A204.1 (cell line): ENCODE data around the gene MYO5B.

Experiments used
- FAIRE-seq: peaks from 2 replicates; lab custom pipeline; 2012; peaks lifted over from hg19 to GRCh38; lab: Jason Lieb, UNC

Gene MYO5B

DNA sequence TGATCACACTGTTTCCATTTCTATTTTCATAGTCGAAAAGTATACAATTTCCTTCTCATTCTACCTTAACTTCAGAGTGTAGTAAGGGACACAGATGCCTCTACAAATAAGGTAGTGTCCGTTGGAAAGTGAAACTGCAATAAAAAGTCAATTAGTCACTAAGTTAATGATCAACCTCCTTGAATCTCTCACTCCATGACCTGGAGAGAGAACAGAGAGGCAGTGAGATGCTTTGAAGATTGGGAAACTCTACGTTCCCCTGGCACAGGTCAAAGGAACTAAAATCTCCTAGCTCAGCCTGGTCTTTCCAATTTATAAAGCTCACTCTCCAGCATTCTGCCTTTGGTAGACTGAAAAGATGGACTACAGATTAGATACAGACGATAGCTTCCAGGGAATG lies 227.8 kb downstream of the MYO5B start:
- no peak for FAIRE-seq

DNA sequence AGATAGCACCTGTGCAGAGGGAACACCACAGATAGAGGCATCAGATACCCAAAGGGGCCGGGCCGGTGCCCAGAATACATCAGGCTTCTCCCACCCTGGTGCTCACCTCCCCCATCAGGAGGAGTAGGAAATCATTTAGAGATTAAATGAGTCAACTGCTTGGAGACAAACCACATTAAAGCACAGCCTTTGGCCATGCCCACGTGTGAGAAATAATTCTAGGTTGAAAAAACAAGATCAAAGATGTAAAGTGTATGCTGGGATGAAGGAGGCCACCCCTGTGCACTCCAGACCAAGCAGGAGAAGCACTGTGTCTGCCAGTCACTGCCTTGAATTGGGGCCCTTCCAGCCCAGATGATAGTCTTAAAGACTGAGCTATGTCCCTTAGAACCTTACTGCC lies 228.9 kb downstream of the MYO5B start:
- FAIRE-seq: no peak

DNA sequence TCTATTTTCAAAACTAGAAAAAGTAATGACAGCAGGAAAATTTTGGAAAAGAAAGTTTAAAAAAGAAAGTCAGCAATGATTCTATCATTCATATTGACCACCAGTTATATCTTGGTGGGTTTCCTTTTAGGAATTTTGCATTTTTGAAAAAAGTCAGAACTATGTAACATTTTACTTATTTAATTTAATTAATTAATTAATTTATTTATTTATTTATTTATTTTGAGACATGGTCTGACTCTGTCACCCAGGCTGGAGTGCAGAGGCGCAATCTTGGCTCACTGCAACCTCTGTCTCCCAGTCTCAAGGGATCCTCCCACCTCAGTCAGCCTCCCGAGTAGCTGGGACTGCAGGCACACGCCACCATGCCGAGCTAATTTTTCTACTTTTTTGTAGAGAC lies 231.7 kb downstream of the MYO5B start:
- no peak for FAIRE-seq

- FAIRE-seq: no peak
Observed at GRCh38 chr18:49961271-49961670, 233.7 kb downstream of the MYO5B start.

DNA sequence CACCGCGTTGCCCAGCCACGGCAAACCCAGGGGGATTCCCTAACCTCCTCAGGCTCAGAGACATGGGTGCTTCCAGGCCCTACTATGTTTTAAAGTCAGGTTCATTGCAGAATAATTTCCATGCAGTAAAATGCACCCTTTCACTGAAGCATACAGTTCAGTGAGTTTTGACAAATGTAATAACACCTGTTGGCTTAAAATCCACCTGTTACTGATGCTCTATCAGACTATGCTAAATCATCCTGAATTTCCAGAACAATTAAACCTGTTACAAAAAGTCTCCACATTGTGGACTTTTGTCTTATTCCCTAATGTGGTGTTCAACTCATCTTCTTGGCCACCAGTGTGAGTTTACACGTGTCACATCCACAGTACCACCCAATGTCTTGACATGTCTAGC lies 234.6 kb downstream of the MYO5B start:
- no peak for FAIRE-seq

GRCh38 chr18:49959176-49959575 lies 235.8 kb downstream of the MYO5B start:
- FAIRE-seq: no peak

DNA sequence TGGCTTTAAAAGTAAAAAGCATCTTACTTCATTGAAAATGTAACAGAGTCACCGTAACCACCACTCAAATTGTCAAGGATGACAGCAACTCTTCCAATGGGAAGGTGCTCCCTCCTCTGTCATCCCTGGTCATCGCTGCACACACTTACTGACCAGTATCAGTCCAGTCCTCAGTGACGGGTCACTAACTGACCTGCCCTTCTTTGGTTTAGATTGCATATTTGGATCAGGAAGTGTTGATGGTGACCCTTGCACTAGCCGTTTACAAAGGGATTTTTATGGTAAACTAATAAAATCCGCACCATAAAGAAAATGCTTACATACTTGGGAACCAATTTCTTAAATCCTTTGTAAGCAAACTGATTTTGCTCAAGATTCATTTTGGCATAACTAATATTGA lies 239.7 kb downstream of the MYO5B start:
- no peak for FAIRE-seq

- no peak for FAIRE-seq
Observed at GRCh38 chr18:49953391-49953790, 241.6 kb downstream of the MYO5B start.

- FAIRE-seq: no peak
Observed at GRCh38 chr18:49949951-49950395, 245.0 kb downstream of the MYO5B start.

DNA sequence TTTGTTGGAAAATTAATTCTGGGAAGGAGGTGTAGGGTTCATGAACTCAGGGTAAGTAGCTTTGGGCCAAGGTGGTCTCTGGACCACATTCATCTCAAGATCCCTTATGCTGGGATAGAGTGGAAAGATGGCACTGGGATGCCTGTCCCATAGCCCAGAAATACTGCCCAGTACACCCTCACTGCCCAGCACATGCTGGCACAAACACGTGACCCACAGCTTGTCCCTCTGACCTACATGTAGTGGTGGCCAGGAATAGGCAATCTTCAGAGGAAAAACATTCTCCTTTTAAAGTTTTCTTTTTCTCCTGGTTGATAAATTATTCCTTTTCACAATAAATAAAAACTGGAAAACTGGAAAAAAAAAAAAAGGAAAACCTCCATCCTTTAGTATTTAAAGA lies 246.0 kb downstream of the MYO5B start:
- no peak for FAIRE-seq

DNA sequence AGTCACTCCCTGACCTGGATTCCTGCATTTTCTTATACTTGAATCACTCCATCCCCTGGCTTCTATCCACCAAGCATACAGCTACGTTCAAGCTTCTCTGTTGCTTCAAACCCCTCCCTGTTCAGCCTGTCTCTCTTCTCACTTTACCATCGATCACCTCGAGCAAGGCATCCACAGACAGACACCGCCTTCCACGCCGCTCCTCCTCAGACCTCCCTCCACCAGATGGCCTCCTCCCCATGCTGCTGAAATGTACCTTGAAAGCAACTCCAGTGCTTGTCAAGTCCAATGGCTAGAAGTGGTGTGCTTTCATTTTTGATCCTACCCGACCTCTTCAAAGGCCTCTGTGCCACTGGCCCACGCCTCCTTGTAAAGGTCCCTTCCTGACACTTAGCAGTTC lies 250.3 kb downstream of the MYO5B start:
- FAIRE-seq: no peak

- no peak for FAIRE-seq
Observed at GRCh38 chr18:49936821-49937220, 258.1 kb downstream of the MYO5B start.

- FAIRE-seq: no peak
Observed at GRCh38 chr18:49935215-49935614, 259.7 kb downstream of the MYO5B start.

DNA sequence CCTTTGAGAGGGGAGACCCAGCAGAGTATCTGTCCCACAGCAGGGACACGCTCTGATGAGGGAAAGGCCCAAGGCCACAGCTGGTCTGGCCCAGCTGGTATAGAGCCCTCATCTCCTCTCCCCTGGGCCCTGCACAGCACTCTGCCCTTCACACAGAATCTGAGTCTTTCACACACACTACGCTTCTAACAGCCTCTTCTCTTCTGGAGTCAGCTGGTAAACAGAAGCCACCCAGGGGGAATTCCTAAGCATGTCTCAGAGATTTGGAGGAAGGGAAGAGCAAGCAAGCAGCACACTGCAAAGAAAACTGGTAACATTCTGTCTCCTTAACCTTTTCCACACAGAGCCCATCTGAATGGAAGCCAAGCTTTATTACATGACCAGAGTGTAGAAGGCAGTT lies 260.5 kb downstream of the MYO5B start:
- FAIRE-seq: no peak

DNA sequence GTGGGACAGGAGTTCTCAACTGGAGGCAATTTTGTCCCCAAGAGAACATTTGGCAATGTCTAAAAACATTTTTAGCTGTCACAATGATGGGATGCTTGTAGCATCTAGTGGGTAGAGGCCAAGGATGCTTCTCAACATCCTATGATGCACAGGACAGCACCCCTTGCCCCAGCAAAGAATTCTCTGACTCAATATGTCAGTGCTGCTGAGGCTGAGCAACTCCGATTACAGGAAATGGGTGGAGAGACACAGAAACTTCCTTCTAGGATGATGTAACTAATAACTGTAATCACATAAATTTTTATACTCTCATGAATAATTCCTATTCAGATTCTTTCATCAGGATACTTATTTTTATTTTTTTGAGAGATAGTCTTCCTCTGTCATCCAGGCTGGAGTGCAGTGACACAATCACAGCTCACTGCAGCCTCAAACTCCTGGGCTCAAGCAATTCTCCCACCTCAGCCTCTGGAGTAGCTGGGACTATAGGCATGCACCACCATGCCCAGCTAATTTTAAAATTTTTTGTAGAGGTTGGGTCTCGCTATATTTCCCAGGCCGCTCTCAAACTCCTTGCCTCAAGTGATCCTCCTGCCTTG lies 261.3 kb downstream of the MYO5B start:
- FAIRE-seq: no peak

DNA sequence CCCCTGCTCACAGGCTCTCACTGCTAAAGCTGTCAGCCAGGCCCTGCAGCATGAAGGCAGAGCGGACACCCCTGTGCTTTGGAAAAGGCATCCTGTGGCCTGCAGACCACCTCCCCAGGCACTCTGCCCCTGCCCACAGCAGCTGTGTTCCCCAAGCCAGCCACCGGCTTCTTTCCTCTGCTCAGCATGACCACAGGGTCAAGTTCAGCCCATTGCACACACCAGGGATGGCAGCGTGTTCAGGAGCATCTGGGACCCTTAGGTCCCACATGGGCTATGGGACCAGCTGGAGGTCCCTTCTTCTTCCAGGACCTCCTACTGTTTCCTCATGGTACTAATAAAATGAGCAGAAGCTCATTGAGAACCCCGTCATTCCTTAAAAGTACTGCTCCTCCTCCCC lies 263.2 kb downstream of the MYO5B start:
- FAIRE-seq: no peak

DNA sequence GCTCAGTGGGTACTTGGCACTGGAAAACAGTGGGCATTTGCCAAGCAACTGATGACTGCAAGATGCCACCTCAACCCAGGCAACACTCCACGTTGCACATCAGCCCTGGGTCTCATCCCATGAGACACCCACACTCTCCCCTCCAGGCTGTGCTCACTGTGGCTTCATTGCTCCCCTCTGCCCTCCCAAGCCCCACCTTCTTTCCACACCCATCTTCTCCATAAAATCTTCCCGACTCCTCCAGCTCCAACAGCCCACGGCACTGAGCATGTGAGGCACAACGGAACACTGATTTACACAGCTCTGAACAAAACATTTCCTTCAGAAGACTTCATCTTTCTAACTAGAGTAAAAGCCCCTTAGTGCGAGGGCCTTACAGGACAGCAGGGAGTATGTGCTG lies 263.8 kb downstream of the MYO5B start:
- FAIRE-seq: no peak

DNA sequence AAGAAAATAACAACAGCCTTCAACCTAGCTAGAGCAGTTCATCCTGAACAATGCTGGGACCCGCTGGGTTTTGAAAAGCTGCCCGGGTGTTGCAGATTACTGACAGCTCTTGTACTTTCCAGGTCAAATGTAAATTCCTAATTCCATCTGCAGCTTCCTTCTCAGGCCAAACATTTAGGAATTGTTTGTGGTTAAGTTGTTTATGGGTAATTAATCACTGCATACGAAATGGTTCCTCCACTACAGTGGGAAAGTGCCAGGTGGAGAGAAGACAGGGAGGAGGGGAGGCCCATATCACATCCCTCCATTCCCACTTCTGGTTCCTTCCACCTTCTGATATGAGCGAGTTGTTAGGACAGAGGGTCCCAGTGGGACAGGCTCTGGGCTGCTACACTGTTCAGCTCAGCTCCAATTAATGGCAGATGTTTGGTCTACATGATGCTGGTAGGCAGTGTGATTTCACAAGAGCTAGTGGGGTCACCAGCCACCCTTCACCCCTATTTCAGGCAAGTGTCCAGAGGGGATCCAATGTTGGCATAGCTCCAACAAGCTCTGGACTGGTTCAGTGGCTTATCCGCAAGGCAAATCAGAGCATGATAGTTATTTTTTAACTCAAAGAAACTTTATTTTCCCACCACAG lies 268.7 kb downstream of the MYO5B start:
- FAIRE-seq: no peak

DNA sequence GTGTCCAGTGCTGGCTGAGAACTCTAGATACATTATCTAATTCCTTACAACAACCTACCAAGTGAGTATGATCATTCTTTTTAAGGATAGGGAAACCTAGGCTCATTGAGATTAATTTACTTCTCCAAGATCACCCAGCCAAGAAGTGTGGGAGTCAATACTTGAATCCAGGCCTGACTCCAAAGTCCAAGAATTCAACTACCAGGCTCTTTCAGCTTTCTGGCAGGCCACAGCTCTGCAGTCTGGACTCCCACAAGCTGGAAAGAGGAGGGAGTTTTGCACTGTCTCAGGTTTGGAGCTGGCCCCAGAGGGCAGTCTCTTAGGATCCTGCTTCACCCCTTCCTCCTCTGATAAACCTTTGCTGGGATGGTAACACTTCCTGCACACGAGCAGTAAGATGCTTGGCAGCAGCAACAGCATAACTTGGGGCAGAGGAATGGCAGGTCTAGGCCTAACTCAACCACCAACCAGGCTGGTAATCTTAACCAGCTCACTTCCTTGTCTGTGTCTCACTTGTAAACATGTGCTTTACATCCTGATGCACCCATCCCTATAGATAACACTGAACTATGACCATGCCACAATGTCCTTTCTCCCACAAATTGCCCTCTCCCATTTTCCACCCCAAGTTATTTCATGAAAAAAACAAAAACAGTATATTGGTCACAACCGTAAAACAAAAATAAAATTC lies 270.5 kb downstream of the MYO5B start:
- FAIRE-seq: no peak

DNA sequence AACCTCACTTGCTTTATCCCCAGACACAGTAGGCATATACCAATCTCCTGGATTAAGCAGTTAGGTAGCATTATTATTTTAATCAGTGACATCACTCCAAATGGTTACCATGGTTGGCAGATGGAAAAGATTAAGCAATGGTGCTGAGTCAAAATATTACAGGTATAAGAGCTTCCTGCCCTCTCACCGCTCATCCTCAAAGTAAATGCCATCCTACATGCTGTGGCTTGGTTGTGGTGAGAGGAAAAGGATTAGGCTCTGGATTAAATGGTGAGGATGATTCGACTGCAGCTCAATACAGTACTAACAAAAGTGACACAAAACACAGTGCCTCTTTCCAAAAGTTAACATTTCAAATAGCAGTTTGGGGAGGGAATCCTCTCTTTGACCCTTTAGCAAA lies 272.7 kb downstream of the MYO5B start:
- FAIRE-seq: no peak

DNA sequence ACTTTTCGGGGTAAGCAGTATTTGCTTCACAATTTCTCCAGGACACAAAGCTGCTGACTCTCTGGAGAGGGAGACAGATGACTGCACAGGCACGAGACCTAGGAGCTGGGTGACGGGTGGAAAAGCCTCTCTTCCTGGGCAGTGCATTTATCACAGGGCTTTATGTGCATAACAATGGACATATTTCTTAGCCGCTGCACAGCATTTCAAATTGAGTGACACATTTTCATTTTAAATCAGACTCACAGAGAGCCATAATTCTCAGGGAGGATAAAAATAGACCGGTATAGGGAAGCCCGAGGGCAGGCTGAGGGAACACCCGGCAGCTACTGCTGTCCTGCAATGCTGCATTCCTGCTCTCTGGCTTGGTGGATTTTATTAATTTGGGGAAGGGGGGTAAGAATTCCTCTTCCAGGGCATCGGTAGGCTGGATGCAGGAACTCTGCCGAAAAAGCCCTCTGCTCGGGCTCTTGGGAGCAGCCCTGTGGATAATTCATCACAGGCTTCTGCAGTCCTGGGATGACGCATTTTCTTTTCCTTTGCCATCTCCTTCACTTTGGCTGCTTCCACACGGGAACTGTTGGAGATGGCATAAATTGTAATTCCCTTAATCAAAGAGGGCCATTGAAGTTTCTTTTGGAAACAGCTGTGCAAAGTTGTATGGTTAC lies 273.5 kb downstream of the MYO5B start:
- no peak for FAIRE-seq

DNA sequence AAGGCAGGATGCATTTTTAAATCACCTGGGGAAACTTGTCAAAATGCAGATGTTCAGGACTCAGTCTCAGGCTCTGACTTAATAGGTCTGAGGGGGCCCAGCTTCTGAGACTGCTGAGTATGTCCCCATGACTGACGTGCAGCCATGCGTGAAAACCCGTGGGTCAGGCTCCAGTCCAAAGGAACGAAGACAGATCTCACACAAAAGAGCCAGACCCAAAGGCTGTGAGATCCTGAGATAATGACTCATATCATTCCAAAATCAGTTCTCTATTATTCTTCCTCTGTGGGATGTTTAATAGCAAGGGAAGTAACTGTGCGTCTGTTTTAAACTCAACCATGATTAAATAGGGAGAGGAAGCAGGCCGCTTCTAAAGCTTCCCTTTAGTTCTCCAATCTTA lies 274.2 kb downstream of the MYO5B start:
- no peak for FAIRE-seq

GRCh38 chr18:49917742-49918141 lies 277.2 kb downstream of the MYO5B start:
- FAIRE-seq: no peak
